NB4 (cell line): ENCODE data around the gene TACC2.
"Not testable (repeated sequence)": the region's sequence is repeated elsewhere in the genome, so short reads cannot be mapped to it uniquely, and the experiment has no call there.

ENCODE experiments used
- MYC ChIP-seq: IDR thresholded peaks from 2 replicates; pipeline ENCODE4 v1.6.1; 2011; ENCODE audit warnings: low read depth, low read length
- POLR2A ChIP-seq: IDR thresholded peaks from 2 replicates; pipeline ENCODE4 v1.6.1; 2011; ENCODE audit warnings: mild to moderate bottlenecking; ENCODE audit not compliant: insufficient read length; ENCODE audit errors: extremely low read depth
- TF ChIP-seq, protein P1 (sequence below): IDR thresholded peaks from 2 replicates; pipeline ENCODE4 v1.6.1; 2011; ENCODE audit warnings: low read depth, low read length
- TF ChIP-seq, protein P2 (sequence below): IDR thresholded peaks from one replicate; pipeline ENCODE4 v1.5.1; 2012; ENCODE audit warnings: low read depth, low read length

DNA sequence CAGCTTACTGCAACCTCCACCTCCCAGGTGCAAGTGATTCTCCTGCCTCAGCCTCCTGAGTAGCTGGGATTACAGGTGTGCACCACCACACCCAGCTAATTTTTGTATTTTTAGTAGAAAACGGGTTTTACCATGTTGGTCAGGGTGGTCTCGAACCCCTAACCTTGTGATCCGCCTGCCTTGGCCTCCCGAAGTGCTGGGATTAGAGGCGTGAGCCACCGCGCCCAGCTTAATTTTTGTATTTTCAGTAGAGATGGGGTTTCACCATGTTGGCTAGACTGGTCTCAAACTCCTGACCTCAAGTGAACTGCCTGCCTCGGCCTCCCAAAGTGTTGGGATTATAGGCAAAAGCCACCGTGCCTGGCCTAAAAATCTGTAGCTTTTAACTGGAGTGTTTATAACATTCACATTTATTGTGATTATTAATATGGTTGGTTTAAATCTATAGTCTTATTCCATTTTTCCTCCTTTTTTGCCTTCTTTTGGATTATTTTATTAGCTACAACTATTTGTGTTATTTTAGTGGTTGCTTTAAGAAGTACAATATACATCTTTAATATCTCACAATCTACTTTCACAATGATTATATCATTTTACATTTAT lies 77.5 kb downstream of the TACC2 start:
- not testable (repeated sequence) for TF ChIP-seq POLR2A, MYC
- TF ChIP-seq, protein P1, sequence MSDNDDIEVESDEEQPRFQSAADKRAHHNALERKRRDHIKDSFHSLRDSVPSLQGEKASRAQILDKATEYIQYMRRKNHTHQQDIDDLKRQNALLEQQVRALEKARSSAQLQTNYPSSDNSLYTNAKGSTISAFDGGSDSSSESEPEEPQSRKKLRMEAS: not testable (repeated sequence)
- TF ChIP-seq, protein P2, sequence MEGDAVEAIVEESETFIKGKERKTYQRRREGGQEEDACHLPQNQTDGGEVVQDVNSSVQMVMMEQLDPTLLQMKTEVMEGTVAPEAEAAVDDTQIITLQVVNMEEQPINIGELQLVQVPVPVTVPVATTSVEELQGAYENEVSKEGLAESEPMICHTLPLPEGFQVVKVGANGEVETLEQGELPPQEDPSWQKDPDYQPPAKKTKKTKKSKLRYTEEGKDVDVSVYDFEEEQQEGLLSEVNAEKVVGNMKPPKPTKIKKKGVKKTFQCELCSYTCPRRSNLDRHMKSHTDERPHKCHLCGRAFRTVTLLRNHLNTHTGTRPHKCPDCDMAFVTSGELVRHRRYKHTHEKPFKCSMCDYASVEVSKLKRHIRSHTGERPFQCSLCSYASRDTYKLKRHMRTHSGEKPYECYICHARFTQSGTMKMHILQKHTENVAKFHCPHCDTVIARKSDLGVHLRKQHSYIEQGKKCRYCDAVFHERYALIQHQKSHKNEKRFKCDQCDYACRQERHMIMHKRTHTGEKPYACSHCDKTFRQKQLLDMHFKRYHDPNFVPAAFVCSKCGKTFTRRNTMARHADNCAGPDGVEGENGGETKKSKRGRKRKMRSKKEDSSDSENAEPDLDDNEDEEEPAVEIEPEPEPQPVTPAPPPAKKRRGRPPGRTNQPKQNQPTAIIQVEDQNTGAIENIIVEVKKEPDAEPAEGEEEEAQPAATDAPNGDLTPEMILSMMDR: not testable (repeated sequence)
